ENCODE results near the gene SLC66A1.

Gene SLC66A1

DNA sequence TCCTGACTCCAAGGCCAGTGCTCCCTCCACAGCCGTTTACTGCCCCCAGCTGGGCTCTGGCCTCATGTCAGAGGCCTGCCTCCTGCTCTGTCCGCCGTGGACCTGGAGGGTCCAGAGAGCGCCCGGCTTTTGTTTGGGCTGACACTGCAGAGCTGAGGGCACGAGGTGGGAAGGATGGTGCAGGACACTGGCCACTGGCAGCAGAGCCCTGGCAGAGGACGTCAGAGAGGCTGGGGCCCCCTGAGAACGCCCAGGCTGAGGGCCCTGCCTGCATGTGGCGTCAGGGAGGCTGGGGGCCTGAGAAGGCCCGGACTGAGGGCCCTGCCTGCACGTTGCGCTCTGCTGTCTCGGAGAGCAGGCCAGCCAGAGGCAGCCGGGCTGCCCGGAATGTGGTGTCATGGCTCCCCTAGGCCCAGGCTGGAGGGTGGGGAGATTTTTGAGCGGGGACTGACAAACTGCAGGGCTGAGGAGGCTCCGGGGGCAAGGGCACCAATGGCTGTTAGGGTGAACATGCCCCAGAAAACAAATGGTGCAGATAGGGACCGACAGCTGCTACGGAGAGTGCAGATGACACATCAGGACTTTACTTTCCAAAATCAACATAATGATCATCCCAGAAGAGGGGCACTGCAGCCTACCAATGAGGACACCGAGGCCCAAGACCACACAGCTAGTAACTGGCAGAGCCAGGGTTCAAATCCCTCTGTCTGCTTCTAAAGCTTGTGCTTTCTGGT lies 31.7 kb downstream of the SLC66A1 start:
- DNase-seq (ENCODE audit: low read depth in 2 of 2), result no peak

DNA sequence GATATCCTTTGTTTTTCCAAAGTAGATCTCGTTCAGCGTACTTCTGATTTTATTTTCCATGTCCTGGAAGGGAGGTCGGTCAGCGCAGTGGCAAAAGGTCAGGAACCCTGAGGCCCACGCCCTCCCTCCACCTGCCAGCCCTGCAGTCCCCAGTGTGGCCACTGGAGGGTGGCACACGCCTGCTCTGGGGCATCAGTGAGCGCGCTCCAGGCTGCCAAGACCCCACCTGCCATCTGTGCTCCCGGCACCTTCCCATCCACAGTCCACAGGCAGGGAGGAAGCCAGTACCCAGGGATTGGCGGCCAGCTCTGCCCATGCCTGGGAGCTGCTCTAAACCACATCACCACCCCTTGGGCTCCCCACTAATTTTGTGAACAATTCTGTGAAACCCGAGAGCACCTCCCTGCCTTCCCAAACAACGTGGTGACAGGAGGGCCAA lies 32.3 kb downstream of the SLC66A1 start:
- DNase-seq (ENCODE audit: low read depth in 2 of 2), result no peak

DNA sequence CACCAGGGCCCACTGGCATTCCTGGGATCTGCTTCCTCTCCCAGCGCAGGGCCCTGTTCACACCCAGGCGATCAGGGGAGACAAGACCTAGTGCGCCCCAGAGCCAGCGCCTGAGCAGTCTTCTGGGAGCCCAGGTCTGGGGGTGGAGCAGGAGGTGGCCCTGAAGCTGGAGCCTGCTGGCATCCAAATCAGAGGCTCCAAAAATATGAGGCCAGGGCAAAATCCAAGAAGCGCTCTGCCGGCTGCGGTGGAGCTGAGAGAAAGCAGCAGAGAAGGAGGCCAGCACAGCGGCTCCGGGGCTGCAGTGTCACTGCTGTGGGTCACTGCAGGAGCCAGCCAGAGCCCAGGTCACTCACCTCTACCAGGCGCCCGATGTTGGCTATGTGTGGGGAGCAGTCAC lies 32.7 kb downstream of the SLC66A1 start:
- no peak for DNase-seq (ENCODE audit: low read depth in 2 of 2)

DNA sequence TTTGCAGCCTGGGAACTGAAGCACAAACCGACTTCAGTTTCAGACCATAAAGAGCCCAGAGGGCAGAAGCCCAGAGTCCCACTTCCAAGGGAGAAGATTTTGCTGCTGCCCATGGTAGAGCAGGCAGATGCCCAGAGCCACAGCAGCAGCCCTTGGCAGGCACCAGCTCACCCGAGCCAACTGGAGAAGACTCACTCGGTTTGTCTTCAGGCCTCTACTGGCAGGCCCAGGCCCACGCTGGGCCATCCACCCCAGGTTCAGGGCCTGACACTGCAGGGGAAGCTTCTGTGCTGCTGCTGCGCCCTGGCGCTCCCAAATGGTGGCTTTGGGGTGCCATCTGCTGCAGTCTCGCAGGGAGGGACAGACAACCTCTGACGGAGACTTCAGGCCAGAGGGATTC lies 33.3 kb downstream of the SLC66A1 start:
- no peak for DNase-seq (ENCODE audit: low read depth in 2 of 2)

DNA sequence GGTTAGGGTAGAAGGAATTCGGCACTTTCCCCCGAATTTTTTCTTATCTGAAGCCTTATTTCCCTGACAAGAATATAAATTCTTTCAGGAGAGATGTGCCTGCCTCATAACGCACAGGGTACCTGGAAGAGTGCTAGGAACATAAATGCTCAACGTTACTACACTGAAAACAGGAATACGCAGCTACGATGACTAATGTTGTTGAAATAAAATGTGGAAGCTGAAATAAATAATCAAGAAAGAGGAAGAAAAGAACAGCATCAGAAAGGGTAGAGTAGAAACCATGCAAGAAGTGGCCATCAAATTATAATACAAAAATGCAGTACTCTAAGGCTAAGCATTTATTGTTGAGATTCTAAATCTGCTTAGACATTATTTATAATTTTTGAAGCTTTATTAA lies 33.9 kb downstream of the SLC66A1 start:
- DNase-seq (ENCODE audit: low read depth in 2 of 2), result no peak

DNA sequence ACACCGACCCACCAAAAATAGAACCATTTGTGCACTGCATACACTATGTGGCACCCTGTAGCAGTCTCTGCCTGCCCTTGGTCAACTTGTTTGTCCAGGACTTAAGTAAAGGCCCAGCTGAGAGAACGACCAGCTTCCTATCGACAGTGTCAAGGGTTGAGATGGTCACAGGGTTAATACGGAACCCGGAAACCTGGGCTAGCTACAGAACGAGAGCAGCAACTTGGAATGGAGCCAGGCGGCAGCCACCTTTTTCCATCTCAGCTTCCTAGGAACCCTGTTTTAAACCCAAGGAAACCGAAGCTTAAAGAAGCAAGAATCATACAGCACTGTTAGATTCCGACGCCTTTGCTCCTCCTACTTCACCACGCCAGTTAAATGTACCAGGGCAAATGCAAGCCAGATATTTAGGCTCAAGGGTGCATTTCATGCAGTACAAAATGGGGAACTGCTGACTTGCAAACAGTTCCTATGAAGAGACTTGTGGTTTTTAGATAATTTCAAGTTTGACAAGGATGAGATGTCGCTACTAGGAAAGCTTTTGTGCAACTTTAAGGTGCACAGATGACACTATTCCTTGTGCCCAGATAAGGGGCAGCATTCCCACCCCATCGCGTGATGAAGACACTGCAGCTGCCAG lies 35.5 kb downstream of the SLC66A1 start:
- no peak for DNase-seq (ENCODE audit: low read depth in 2 of 2)

DNA sequence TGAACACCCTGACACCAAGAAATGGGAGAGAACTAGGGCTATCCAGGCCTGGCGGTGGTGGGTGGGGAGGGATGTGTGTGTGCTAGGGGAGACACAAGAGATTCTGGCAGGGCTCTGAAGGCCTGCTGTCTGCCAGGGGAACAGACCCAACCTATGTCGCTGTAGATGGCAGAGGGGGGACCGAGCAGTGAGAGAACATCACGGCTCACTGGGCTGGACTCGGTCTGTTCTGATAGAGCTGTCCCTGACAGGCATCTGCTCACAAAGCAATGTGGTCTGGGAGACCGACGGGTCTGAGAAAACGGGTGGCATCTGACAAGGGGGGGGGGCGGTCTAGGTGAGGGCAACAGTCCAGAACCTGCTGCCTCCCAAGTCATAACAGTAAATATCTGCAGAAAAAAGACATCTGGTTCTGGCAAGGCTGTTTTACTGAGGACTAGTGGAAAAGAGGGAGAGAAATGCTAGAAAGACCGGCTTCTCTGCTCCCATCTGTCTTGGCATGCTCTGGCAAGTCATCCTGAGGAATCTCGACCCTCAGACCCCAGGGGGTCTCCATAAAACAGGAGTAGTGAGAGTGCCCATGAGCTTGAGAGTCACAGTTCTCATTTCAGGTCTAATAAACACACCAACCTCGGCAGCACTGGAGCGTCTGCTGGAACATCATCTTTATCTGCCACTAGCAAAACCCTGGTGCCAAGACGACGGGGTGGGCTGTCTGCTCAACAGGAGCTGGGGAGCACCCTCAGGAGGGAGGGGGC lies 36.5 kb downstream of the SLC66A1 start:
- no peak for DNase-seq (ENCODE audit: low read depth in 2 of 2)

DNA sequence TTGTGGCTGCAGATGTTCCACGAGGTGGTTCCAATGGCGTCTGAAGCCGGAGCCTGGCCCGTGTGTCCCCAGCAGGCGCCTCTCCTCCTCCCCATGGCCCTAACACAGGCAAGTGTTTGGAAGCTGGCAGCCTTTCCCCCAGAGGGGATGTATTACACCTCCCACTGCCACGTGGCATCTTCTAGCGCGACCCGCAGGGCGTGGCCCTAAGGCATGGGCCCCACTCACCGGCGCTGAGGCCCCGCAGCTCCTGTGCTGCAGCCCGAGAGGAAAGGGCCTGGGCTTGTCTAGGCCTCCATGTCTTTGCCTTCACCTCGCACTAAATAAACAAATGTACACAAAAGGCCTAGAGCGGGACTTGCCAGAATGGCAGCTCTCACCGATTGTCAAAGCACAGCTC lies 37.9 kb downstream of the SLC66A1 start:
- DNase-seq (ENCODE audit: low read depth in 2 of 2), result no peak

DNA sequence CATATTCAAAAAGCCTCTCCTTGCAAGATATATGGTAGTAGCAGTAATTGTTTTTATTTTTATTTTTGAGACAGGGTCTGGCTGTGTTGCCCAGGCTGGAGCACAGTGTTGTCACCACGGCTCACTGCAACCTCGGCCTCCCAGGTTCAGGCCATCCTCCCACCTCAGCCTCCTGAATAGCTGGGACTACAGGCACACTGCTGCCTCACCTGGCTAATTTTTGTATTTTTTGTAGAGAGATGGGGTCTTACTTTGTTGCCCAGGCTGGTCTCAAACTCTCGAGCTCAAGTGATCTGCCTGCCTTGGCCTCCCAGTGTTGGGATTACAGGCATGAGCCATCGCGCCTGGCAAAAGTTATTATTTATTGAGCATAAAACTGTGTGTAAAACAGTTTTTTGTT lies 38.4 kb downstream of the SLC66A1 start:
- DNase-seq (ENCODE audit: low read depth in 2 of 2), result no peak

DNA sequence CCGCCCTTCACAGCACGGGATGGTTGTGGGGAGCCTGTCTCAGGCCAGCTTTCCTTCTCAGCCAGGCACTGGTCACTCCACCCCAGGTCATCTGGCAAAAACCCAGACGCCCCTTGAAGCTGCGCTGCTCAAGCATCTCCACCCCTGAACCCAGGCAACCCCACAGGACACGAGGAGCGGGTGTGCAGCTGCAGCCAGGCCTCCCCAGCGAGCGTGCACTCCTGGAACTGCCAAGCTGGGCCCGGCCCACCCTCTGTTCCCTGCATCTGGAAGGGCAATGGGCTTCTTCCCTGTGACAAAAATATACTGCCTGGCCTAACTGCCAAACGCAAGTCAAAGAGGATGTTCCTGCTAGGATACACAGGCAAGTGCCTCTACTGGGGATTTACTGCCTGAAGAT lies 39.7 kb downstream of the SLC66A1 start:
- DNase-seq (ENCODE audit: low read depth in 2 of 2), result no peak

DNA sequence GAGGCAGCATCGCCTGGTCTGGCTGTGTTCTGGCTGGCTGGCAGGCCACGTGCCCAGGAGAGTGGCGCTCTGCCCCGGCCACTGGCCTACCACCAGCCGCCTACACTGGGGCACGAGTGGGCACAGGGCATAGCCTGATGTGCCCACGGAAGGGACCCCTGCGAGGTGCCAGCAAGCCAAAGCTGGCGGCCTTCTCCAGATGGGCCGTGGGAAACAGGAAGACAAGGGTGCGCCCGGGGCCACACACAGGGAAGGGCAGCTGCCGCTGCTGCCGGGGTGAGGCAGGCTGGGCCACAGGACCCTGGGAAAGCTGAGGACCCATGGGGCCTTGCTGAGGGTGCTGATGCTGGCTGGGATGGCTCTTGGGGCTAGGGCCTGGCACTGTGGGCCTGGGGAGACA lies 40.7 kb downstream of the SLC66A1 start:
- DNase-seq (ENCODE audit: low read depth in 2 of 2), result no peak

DNA sequence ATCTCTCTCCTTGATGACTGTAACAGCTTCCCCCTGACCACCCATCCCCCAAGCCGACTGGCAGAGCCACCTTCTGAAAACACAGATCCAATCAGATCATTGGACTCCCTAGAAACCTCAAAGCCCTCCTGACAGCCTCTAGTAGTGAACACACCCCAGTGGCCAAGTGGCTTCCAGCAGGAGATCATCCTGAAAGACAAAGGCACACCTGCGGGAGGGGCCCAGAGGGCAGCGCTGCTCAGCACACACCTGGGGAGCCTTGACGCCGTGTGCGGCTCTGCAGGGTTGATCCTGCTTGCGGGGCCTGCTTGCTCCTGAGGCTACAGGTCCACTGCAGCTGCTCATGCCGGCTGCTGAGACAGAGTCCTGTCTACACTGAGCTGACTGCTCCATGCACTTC lies 41.5 kb downstream of the SLC66A1 start:
- no peak for DNase-seq (ENCODE audit: low read depth in 2 of 2)

DNA sequence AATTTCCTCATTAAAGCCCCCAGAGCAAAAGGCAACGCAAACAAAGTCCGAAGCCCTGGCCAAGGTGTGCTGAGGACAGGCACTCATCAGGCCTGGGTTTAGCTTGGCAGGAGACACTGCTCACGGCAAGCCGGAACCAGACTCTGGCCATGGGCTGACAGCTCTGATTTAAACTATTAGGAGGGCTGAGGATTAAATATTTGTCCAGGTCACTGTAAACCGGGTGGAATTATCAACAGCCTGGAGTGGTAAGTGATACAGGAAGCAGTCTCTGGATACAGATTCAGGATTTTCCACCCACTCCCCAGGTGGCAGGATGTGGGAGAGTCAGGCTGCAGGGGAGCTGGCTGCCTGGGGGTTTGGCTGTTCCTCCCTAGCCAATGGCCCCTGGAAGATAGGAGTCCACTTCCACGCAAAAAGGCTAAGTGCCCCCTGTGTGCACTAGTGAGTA lies 42.4 kb downstream of the SLC66A1 start:
- no peak for DNase-seq (ENCODE audit: low read depth in 2 of 2)

DNA sequence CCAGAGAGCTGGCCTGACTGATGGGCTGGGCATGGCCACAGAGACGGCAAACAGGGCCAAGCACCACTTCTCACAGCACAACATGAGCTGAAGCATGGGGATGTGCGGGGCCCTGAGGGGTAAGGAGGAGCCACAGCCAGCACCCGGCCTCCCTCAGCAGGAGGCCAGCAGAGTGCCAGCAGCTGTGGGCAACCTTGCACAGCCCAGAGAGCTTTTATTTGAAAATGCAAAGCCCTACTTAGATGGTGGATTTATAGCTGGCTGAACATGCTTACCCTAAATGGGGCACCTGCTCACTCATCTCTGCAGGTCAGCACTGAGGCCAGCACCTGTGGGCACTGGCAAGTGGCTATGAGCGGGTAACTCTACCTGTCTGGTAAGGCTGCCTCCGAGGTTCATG lies 44.1 kb downstream of the SLC66A1 start:
- no peak for DNase-seq (ENCODE audit: low read depth in 2 of 2)

DNA sequence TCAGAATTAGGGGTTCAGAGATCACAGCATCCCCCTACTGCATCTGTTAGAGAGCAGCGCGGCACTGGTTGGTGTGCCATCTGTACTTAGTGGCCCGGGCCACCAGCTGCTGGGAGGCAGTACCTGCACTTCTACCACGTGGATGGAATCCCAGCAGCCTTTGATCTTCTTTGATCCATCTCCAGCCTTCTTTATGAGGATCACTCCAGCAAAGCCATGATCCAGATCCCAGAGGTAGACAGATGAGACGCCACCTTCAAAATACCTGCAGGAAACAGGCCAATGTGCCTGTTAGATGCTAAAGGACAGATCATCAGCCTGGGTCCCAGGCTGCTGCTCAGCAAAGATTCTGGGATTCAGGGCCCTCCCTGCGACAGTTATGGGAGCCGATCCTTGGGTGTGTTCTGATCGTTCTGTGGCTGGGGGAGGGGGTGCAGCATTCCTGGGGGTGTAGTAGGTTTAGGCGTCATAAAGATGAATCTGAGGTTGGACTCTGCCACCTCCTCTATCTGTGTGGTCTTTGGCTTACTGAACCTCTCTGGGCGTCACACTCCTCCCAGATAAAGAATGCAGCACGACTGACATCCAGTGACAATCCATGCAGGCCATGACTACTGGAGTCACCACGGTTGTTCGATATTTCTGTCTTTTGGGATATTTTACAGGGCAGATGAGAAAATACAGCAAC lies 45.3 kb downstream of the SLC66A1 start:
- no peak for DNase-seq (ENCODE audit: low read depth in 2 of 2)

DNA sequence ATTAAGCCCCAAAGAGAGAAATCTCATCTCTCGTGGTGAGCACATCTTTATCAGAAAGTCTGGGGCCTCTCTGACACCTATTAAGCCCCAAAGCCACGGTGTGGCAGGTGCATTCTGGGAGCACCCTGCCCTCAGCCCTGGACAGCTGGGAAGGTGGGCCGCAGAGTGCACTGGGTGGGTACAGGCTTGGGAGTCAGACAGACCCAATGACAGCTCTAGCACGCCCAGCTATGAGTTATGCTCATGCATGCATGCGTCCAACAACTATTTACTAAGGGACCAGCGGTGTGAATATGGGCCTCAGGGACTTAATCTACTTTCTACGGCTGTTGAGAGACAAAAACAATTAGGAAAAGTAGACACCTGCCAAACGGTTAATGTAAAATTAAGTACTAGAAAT lies 46.6 kb downstream of the SLC66A1 start:
- DNase-seq (ENCODE audit: low read depth in 2 of 2), result no peak

DNA sequence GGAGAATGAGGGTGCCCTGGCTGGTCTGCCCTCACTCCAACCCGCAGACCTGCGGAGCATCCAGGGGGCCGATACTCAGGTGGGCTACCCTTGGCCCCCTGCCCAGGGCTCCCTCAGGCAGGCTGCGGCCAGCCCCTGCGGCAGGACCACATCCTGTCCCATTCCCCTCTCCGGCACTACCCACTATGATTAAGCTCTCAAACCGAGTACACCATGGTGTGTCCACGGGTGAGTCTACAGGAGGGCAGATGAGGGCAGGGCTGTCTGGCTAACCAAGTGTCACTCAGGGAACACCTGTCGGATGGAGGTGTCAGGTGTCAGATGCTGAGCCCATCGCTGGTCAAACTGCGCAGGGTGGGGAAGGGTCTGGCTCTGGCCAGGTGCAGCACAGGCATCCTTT lies 47.2 kb downstream of the SLC66A1 start:
- no peak for DNase-seq (ENCODE audit: low read depth in 2 of 2)

DNA sequence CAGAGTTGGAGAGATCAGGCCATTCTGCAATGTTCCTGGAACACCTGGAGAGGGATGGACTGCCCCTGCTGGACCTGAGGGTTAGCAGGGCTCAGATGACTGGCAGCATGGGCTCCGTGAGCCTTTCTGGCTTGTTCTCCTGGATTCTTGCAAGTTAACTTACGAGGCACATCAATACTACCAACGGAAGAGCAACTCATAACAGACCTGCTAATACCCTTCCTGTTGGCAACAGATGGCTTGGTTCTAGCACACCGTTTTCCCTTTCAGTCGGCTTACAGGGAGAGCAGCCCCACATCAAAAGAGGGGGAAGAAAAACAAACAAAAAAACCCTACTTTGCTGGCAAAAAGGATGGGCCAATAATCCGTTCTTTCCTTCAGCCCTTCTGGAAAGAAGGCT lies 47.9 kb downstream of the SLC66A1 start:
- DNase-seq (ENCODE audit: low read depth in 2 of 2), result no peak

DNA sequence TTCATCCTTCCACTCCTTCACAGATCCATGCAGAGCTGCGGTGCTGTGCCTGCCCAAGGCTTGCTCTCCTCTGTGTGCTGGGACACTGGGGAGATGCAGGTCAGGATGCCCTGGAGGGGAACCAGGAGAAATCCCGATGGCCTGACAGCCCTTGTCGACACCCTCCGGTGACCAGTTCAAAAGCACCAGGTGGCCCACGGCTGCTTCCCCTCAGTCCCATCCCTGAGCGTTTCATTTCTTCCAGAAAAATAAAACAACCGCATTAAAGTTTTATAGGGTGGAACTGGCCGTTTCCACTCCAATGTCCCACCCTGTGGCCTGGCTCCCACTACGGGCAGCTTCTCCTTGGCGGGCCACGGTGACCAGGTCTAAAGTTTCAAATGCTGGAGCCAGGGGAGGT lies 48.3 kb downstream of the SLC66A1 start:
- no peak for DNase-seq (ENCODE audit: low read depth in 2 of 2)

DNA sequence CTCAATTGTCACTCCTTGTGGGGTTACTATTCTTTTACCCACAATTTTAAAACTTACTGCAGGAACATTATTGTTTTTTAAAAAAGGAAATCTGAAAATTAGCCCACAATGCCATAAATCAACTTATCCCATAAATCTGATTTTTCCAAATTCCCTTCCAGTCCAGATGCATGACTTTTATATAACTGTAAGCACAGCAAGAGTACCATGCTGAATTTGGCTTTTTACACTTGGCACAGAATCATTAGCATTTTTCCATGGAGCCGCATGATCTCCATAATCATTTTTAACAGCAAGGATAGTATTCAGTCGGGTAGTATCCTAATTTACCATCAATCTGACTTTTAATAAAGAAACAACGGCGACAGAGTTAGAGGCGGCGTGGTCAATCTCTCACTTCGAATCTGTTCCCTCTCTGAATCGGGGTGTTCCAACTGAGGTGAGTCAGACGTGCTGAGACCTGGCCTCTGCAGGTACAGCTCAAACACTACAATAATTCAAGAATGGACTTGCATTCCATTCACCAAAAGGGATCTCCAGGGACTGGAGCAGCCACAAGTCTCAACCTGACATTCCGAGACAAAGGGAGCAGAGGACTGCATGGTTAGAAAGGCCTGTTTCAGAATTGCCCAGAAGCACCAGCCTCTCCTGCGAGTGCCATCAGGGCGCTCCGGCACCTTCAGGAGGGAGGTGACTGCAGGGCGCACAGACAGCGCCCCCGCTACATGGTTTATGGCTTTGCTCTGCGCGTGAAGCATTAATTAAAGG lies 48.9 kb downstream of the SLC66A1 start:
- DNase-seq (ENCODE audit: low read depth in 2 of 2), result no peak

DNA sequence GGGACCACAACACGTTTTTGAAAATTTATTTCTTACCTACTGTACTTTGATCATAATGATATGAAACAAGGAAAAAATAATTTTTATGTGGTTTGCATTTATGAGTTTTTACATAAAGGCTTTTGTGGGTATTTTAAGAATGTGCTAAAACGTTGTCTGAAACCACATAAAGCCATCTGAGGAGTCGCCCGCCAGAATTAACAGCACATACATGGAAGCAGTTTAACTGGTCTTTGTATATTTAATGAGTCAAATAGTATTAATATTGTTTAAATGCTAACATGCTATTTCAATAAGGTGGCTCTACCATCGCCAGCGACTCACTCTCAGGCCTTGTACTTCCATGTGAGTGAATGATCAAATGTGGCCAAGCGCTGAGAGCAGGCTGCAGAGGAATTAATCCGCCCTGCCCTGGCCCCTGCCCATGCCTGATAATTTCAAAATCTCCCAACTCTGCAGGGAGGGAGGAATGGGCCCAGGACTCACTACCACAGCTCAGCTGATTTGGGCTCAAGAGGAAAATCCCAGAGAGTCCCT lies 49.6 kb downstream of the SLC66A1 start:
- no peak for DNase-seq (ENCODE audit: low read depth in 2 of 2)

Measured in activated CD8-positive, alpha-beta memory T cell treated with anti-CD3 and anti-CD28 coated beads for 4 hours (primary cell).